ENCODE measurements around the gene NEMP2. TPM values are rescaled to one million over a fixed set of nuclear protein-coding genes. Genes with fewer than 3 reads are reported as not detected.

Gene NEMP2
- polyA plus RNA-seq, 1 donor (not counting 4 experiments of a cell fraction or from before 2014, with no cell fraction given) = 2.1 TPM

GRCh38 chr2:190459881-190460280 lies 74.6 kb downstream of the NEMP2 start:
- FAIRE-seq = no peak
- Histone ChIP-seq H4K20me1 (ENCODE audit: control insufficient read depth, extremely low read depth, insufficient read depth, low read length) (no peaks in the 10 kb centered on the region), H3K27me3 (ENCODE audit: control insufficient read depth, extremely low read depth, insufficient read depth, low read length) (no peaks in the 10 kb centered on the region), H3K79me2 (ENCODE audit: control insufficient read depth, insufficient read depth, low read length) (no peaks in the 10 kb centered on the region), H3K9ac (ENCODE audit: control insufficient read depth, extremely low read depth, insufficient read depth, low read length) (no peak overlapping the region), H3K9me3 (ENCODE audit: control insufficient read depth, low read depth, low read length) (no peaks in the 10 kb centered on the region), H3K9me1 (ENCODE audit: control insufficient read depth, extremely low read depth, insufficient read depth, low read length) (no peaks in the 10 kb centered on the region), H2AFZ (ENCODE audit: control insufficient read depth, low read length) (no peak overlapping the region), H3K4me3 (ENCODE audit: control insufficient read depth in 2 of 3, extremely low read depth in 1 of 3, insufficient read depth in 2 of 3, low read depth in 1 of 3, low read length in 3 of 3) (no peak overlapping the region), H3K36me3 (ENCODE audit: control insufficient read depth in 2 of 2, extremely low read depth in 1 of 2, insufficient read depth in 2 of 2, low read length in 2 of 2) (peaks cover 0 to 2% of the 10 kb centered on the region in 2 experiments), H3K27ac (ENCODE audit: control insufficient read depth, insufficient read depth, low read length) (no peak overlapping the region), H3K4me2 (ENCODE audit: control insufficient read depth, extremely low read depth, insufficient read depth, low read depth, low read length) (no peak overlapping the region), H3K4me1 (ENCODE audit: control insufficient read depth, extremely low read depth, insufficient read depth, low read length) (no peaks in the 10 kb centered on the region)
- DNase-seq (ENCODE audit: low read depth, low spot score) = no peak
- dilution Hi-C loops (cut with MboI; ENCODE audit: extremely low pct_ligation_motif_present, low sequenced_read_pairs) = no loop called here
- no peak for TF ChIP-seq EZH2 (IDR thresholded peaks at IDR 0.05; ENCODE audit: low read length)
- no peak for TF ChIP-seq CTCF (optimal IDR thresholded peaks at IDR 0.05 in 1 of 3, IDR thresholded peaks at IDR 0.05 in 1 of 3, conservative IDR thresholded peaks at IDR 0.05 in 1 of 3; ENCODE audit: extremely low read depth in 1 of 3, insufficient read depth in 2 of 3, low read length in 3 of 3)

GRCh38 chr2:190458352-190459107 lies 76.0 kb downstream of the NEMP2 start:
- H3K79me2 ChIP-seq (ENCODE audit: control insufficient read depth, insufficient read depth, low read length) = no peaks in the 10 kb centered on the region
- no peaks in the 10 kb centered on the region for H3K9me3 ChIP-seq (ENCODE audit: control insufficient read depth, low read depth, low read length)
- no peak overlapping the region for H3K9ac ChIP-seq (ENCODE audit: control insufficient read depth, extremely low read depth, insufficient read depth, low read length)
- H3K27ac ChIP-seq (ENCODE audit: control insufficient read depth, insufficient read depth, low read length) = no peak overlapping the region
- H3K4me3 ChIP-seq (ENCODE audit: control insufficient read depth in 2 of 3, extremely low read depth in 1 of 3, insufficient read depth in 2 of 3, low read depth in 1 of 3, low read length in 3 of 3) = no peak overlapping the region
- H3K27me3 ChIP-seq (ENCODE audit: control insufficient read depth, extremely low read depth, insufficient read depth, low read length) = no peaks in the 10 kb centered on the region
- no peak overlapping the region for H3K4me2 ChIP-seq (ENCODE audit: control insufficient read depth, extremely low read depth, insufficient read depth, low read depth, low read length)
- H2AFZ ChIP-seq (ENCODE audit: control insufficient read depth, low read length) = no peak overlapping the region
- FAIRE-seq (no peak), DNase-seq (ENCODE audit: low read depth, low spot score) (no peak)
- peaks cover 0 to 2% of the 10 kb centered on the region in 2 experiments for H3K36me3 ChIP-seq (ENCODE audit: control insufficient read depth in 2 of 2, extremely low read depth in 1 of 2, insufficient read depth in 2 of 2, low read length in 2 of 2)
- no peaks in the 10 kb centered on the region for H3K9me1 ChIP-seq (ENCODE audit: control insufficient read depth, extremely low read depth, insufficient read depth, low read length)
- dilution Hi-C loops (cut with MboI; ENCODE audit: extremely low pct_ligation_motif_present, low sequenced_read_pairs) = no loop called here
- H4K20me1 ChIP-seq (ENCODE audit: control insufficient read depth, extremely low read depth, insufficient read depth, low read length) = no peaks in the 10 kb centered on the region
- H3K4me1 ChIP-seq (ENCODE audit: control insufficient read depth, extremely low read depth, insufficient read depth, low read length) = no peaks in the 10 kb centered on the region
- no peak for TF ChIP-seq CTCF (optimal IDR thresholded peaks at IDR 0.05 in 1 of 3, IDR thresholded peaks at IDR 0.05 in 1 of 3, conservative IDR thresholded peaks at IDR 0.05 in 1 of 3; ENCODE audit: extremely low read depth in 1 of 3, insufficient read depth in 2 of 3, low read length in 3 of 3)
- no peak for TF ChIP-seq EZH2 (IDR thresholded peaks at IDR 0.05; ENCODE audit: low read length)
